IPS-NIHi7 (cell line): ENCODE results near the gene SLC35A4.
"Not testable (repeated sequence)": the region's sequence is repeated elsewhere in the genome, so short reads cannot be mapped to it uniquely, and the experiment has no call there.

Source experiments
- DNase-seq: peaks from one replicate; pipeline ENCODE4 v3.0.0; 2012; ENCODE audit warnings: mixed read lengths; ENCODE audit errors: extremely low spot score

The SLC35A4 gene

DNA sequence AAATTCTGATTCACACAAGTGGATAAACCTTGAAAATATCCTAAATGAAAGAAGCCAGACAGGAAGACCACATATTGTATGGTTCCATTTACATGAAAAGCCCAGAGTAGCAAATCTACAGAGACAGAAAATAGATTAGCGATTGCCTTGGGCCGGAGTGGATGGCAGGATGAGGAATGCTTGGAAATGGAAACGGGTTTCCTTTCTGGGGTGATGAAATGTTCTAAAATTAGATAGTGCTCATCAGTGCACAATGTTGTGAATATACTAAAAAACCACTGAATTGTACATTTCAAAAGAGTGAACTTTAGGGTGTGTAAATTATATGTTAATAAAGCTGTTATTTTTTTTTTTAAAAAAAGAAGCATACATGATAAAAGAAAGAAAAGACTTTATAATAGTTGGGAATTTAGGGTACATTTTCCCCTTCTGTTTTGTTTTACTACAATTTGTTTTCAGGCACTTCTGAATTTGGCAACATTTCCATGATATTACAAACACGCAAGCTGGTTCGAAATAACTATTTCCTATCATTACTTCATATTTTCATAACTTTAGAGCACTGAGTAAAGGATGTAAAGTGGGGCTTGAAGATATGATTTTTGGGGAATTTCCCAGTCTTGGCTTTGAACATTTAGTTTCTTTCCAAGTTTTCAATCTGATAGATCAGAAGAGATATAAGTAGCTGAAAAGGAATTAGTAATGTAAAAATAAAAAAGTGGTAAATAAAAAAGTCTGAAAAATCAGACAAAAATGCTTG is 23.9 kb downstream of the SLC35A4 start:
- no peak for DNase-seq

- no peak for DNase-seq
Measured at GRCh38 chr5:140590861-140591260, 26.2 kb downstream of the SLC35A4 start.

DNA sequence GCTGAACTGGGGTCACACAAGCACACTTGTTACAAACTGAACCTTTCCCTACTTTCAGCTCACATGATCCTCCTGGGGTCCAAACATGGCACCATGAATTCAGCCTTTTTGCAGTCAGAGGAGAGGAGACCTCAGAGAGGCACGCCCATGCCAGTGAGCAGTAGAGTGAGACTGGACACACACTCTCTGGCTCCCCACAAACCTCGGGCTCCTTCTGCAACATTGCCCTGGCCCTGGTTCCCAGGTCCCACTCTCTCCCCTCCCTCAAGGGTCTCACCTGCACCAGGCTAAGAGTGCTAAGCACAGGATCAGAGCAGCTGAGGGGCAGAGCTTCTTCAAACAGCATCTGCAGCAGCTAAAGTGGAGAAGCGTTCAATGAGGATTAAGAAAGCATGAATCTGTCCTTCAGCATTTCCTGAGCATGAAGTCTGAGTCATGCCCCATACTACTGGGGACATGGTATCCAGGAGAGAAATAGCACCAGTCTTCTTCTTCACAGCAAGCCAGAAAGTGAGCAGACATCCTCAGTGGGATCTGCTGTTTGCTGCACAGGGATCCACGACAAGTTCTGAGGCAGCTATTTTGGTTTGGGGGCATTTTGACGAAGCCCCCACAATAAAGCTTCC is 27.2 kb downstream of the SLC35A4 start:
- no peak for DNase-seq

DNA sequence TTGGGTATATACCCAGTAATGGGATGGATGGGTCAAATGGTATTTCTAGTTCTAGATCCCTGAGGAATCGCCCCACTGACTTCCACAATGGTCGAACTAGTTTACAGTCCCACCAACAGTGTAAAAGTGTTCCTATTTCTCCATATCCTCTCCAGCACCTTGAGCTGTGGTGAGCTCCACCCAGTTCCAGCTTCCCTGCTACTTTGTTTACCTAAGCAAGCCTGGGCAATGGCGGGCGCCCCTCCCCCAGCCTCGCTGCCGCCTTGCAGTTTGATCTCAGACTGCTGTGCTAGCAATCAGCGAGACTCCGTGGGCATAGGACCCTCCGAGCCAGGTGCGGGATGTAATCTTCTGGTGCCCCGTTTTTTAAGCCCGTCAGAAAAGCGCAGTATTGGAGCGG is 28.4 kb downstream of the SLC35A4 start:
- DNase-seq, result not testable (repeated sequence)

GRCh38 chr5:140594169-140594568 is 29.5 kb downstream of the SLC35A4 start:
- no peak for DNase-seq

DNA sequence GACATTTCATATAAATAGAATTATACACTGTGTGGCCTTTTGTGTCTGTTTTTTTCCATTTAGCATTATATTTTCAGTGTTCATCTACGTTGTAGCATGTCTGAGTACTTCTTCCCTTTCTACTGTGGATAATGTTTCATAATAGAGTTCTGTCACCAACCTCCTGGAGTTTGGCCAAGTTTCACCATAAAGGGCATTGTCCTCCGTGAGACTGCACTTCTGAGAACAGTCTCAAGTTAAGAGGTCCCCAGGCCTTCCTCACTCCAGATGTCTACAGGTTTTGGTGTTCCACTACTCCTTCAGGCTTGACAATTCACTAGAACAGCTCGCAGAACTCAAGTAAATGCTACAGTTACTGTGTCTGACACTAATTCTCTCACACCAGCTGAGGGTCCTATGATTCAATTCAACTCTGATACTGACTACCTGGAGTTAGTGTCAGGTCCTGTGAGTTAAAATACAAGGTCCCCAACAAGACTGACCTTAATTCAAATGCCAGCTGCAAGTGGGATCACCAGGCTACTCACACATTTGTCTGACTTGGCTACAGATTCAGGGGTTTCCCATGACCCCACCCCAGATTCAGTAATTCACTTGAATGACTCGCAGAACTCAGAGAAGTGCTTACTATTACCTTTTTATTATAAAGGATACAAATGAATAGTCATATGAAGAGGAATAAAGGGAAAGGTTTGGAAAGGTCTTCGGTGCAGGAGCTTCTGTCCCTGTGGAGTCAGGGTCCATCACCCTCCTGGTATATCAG is 31.1 kb downstream of the SLC35A4 start:
- DNase-seq, result no peak

DNA sequence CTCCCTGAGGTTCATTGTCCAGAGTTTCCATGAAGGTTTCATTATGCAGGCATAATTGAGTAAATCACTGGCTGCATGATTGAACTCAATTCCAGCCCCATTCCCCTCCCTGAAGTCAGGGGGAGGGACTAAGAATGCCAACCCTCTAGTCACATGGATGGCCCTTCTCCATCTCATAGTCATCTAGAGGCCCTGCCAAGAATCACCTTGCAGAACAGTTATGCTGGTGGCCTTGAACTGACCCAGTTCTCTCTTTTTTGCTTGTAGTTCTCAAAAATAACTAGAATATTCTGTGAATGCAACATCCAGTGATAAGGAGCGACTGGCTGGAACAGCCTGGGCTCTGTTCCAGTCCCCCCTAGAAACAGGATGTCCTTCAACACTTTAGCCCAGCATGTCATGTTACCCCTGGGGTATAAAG is 31.7 kb downstream of the SLC35A4 start:
- DNase-seq, result no peak

DNA sequence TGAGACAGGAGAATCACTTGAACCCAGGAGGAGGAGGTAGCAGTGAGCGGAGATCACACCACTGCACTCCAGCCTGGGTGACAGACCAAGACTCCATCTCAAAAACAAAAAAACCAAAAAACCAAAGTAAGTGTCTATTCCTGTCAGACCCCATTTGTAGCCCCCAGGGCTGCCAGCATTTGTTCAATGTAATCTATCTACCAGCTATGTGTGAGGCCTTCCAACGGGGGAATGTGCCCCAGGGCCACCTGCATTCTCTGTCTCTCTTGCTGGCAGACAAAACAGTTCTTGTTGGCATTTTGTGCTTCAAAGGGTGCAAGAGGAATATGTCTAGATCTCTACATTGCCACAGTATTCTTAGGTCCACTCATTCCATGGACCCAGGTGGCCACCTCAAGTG is 34.2 kb downstream of the SLC35A4 start:
- no peak for DNase-seq

GRCh38 chr5:140600096-140600495 is 35.5 kb downstream of the SLC35A4 start:
- DNase-seq, result no peak

GRCh38 chr5:140602147-140602546 is 37.5 kb downstream of the SLC35A4 start:
- no peak for DNase-seq

DNA sequence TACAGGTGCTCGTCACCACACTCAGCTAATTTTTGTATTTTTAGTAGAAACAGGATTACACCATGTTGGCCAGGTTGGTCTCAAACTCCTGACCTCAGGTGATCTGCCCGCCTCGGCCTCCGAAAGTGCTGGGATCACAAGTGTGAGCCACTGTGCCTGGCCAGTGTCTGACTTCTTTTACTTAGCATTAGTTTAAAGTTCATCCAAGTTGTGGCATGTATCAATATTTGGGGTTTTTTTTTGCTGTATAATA is 38.7 kb downstream of the SLC35A4 start:
- DNase-seq, result not testable (repeated sequence)

GRCh38 chr5:140603734-140604133 is 39.1 kb downstream of the SLC35A4 start:
- DNase-seq, result no peak

DNA sequence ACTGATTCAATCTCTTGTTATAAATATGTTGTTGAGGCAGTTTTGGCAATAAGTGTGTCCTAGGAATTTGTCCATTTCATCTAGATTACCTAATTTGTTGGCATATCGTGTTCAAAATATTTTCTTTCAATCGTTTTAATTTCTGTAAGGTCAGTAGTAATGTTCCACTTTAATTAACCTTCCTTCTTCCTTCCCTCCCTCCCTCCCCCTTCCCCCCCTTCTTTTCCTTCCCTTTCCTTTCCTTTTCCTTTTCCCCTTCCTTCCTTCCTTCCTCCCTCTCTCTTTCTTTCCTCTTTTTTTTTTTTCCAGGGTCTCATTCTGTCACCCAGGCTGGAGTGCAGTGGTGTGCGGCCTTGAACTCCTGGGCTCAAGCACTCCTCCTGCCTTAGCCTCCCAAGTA is 41.3 kb downstream of the SLC35A4 start:
- DNase-seq, result no peak

DNA sequence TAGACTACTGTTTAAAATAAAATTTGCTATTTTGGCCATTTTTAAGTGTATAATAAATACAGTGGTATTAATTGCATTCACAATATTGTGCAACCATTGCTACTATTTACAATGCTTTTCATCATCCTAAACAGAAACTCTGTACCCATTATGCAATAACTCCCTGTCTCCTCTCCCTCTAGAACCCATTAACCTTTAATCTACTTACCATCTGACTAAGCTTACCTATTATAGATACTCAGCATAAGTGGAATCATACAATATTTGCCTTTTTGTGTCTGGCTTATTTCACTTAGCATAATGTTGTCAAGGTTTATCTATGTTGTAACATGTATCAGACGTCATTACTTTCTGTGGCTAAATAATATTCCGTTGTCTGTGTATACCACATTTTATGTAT is 42.4 kb downstream of the SLC35A4 start:
- DNase-seq, result no peak

- DNase-seq, result no peak
Measured at GRCh38 chr5:140608722-140609121, 44.1 kb downstream of the SLC35A4 start.

- no peak for DNase-seq
Measured at GRCh38 chr5:140609126-140609525, 44.5 kb downstream of the SLC35A4 start.

DNA sequence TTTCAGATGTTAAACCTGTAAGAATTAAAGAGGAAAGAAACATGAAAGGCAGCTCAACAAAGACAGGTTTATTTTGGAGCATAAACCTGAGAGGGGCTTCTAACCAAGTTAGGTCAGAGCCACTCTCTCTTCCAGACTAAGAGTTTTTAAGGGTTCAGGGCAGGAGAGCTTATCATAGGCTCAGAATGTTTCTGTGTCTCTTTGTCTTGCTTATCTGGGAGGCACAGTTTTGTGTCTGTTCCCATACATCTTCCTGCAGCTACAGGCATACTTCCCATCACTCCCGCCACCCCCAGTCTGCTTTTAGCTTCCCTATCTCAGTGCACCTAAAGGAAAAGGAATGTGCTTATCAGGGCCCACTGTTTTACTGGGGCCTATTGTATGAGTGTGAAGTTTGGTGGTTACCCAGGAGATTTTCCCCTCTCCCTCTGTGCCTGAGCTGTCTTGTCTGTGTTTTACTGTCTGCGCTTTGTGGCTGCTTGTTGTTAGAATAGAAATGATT is 46.4 kb downstream of the SLC35A4 start:
- no peak for DNase-seq
